Suprapubic skin (tissue), 4 donors: ENCODE results near the gene PAGE2B. TPM values are rescaled to one million over a fixed set of nuclear protein-coding genes. Genes with fewer than 3 reads are reported as not detected.

ENCODE experiments used
- DNase-seq, 2 donors: peaks; one replicate each; pipeline ENCODE4 v3.0.0-alpha.2; 2019; ENCODE audit warnings: low spot score in 2 of 2
- H3K27ac ChIP-seq: fragments of 200-600 bp; sonication (generic); one replicate; pipeline ENCODE4 v1.5.1; 2019
- H3K27me3 ChIP-seq: fragments of 200-600 bp; sonication (generic); one replicate; pipeline ENCODE4 v1.5.1; 2019
- H3K36me3 ChIP-seq: fragments of 200-600 bp; sonication (generic); one replicate; pipeline ENCODE4 v1.5.1; 2019
- H3K4me1 ChIP-seq: fragments of 200-600 bp; sonication (generic); one replicate; pipeline ENCODE4 v1.5.1; 2019
- H3K4me3 ChIP-seq: fragments of 200-600 bp; sonication (generic); one replicate; pipeline ENCODE4 v1.5.1; 2019; ENCODE audit warnings: mild to moderate bottlenecking
- H3K9me3 ChIP-seq: fragments of 200-600 bp; sonication (generic); one replicate; pipeline ENCODE4 v1.5.1; 2019
- CTCF ChIP-seq, 2 donors: fragments of 200-600 bp in 1 of 2; fragments of 450-650 bp in 1 of 2; sonication (generic) in 1 of 2; IDR thresholded peaks; one replicate each; pipeline ENCODE4 v1.5.1; 2016 to 2019; ENCODE audit warnings: antibody characterized with exemption in 2 of 2, mild to moderate bottlenecking in 1 of 2, moderate library complexity in 1 of 2
- EP300 ChIP-seq: sonication (generic); formaldehyde crosslinking; IDR thresholded peaks from one replicate; pipeline ENCODE4 v1.6.1; 2017; ENCODE audit warnings: antibody characterized with exemption
- POLR2A ChIP-seq, 2 donors: fragments of 450-650 bp; IDR thresholded peaks; one replicate each; pipeline ENCODE4 v1.6.1; 2017; ENCODE audit warnings: antibody characterized with exemption in 2 of 2, mild to moderate bottlenecking in 2 of 2, moderate library complexity in 2 of 2
- POLR2AphosphoS5 ChIP-seq, 3 donors: sonication (generic); formaldehyde crosslinking; IDR thresholded peaks; one replicate each; pipeline ENCODE4 v1.6.1; 2017; ENCODE audit warnings: antibody characterized with exemption in 3 of 3
- WGBS: methylation state at CpG from one replicate; pipeline ENCODE4 v1.1.5; 2018; 5-methylcytosine and 5-hydroxymethylcytosine counted together
- total RNA-seq, 4 donors: library from RNA; depleted of rRNA; stranded (reverse); fragments of >200 nt; gene quantifications; one replicate each; pipeline ENCODE4 v1.1.0, GENCODE V29; 2016

PAGE2B gene
- total RNA-seq, 4 donors from 2014 or later: not detected

DNA sequence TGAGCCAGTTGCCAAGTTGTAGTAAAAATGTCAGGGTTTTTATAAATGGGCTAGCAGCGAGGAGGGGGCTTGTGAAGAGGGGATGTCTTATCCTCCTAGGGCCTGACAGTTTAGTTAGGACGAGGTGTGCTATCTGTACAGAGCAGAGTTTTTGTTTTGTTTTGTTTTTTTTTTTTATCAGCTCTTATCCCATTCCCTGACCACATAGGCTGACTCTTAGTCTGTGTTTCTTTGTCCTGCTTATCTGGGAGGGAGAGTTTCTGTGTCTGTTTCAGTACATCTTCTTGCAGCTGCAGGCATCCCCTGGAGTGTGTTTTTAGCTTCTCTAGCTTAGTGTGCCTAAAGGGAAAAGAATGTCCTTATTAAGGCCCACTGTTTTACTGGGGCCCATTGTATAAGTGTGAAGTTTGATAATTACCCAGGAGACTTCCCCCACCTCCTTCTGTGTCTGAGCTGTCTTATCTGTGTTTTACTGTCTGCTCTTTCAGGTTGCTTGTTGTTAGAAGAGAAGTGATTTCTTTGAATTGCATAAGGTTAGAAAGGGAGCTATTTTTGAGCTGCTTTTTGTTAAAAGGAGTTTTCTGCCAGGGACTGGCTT, 46.0 kb downstream of the PAGE2B start:
- no peak for TF ChIP-seq POLR2A (IDR thresholded peaks at IDR 0.05)
- no peak for TF ChIP-seq POLR2AphosphoS5 (IDR thresholded peaks at IDR 0.05)
- TF ChIP-seq CTCF (IDR thresholded peaks at IDR 0.05): no peak
- H3K4me3 ChIP-seq: no peak overlapping the region
- 44% methylated on average over 2 of the region's 2 CpGs for WGBS
- no peak for DNase-seq
- H3K27me3 ChIP-seq: no peaks in the 10 kb centered on the region
- no peak overlapping the region for H3K27ac ChIP-seq
- no peaks in the 10 kb centered on the region for H3K9me3 ChIP-seq
- H3K36me3 ChIP-seq: no peaks in the 10 kb centered on the region
- H3K4me1 ChIP-seq: no peaks in the 10 kb centered on the region

- H3K27me3 ChIP-seq: no peaks in the 10 kb centered on the region
- H3K27ac ChIP-seq: no peak overlapping the region
- no peak for TF ChIP-seq EP300
- TF ChIP-seq CTCF (IDR thresholded peaks at IDR 0.05): no peak
- no peak for TF ChIP-seq POLR2AphosphoS5 (IDR thresholded peaks at IDR 0.05)
- no peak for TF ChIP-seq POLR2A (IDR thresholded peaks at IDR 0.05)
- H3K4me1 ChIP-seq: no peaks in the 10 kb centered on the region
- no peaks in the 10 kb centered on the region for H3K36me3 ChIP-seq
- no peak for DNase-seq
- 82% methylated on average over 7 of the region's 7 CpGs for WGBS
- no peaks in the 10 kb centered on the region for H3K9me3 ChIP-seq
- H3K4me3 ChIP-seq: no peak overlapping the region
Measured at GRCh38 chrX:55123900-55124299, 49.1 kb downstream of the PAGE2B start.

DNA sequence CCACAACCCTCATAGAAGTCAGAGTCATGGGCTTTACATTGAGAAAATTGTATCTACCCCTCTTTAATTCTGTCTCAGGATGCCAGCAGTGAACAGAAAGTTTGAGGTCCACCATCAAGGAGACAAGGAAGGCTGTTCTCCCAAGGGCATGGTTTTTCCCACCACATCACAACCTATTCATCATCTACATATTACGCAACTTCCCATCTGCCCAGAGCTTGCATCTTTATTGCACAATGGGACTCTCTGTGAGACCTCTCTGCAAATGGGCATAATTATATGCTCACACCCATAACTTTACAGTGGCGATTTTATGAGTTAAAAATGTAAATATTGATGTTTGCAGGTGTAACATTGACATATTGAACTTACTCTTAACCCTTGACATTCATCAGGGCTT, 52.9 kb downstream of the PAGE2B start:
- TF ChIP-seq POLR2AphosphoS5 (IDR thresholded peaks at IDR 0.05): no peak
- no peak for TF ChIP-seq CTCF (IDR thresholded peaks at IDR 0.05)
- TF ChIP-seq POLR2A (IDR thresholded peaks at IDR 0.05): no peak
- no peak for TF ChIP-seq EP300
- no peaks in the 10 kb centered on the region for H3K36me3 ChIP-seq
- H3K4me3 ChIP-seq: no peak overlapping the region
- DNase-seq: no peak
- H3K27me3 ChIP-seq: no peaks in the 10 kb centered on the region
- H3K9me3 ChIP-seq: no peaks in the 10 kb centered on the region
- 59% methylated on average over 2 of the region's 2 CpGs for WGBS
- no peak overlapping the region for H3K27ac ChIP-seq
- H3K4me1 ChIP-seq: no peaks in the 10 kb centered on the region

Other genes with a start within 250 kb of the PAGE2B start
- gene TRO, start 154.2 kb upstream of the PAGE2B start, total RNA-seq: 1 to 10 TPM; 1.0 to 3.6 (median 3.4) TPM
- gene PFKFB1, start 80.8 kb upstream of the PAGE2B start, total RNA-seq: 1 to 10 TPM in 1 of 4 donors, under 1 TPM in 2, not detected in 1; 0.49 to 1.9 (median 0.64) TPM
- gene APEX2, start 74.7 kb upstream of the PAGE2B start, total RNA-seq: 10 to 100 TPM; 12.4 to 25.2 (median 22.0) TPM
- gene ALAS2, start 44.1 kb upstream of the PAGE2B start, total RNA-seq: not detected
- not detected for gene PAGE2, start 14.0 kb downstream of the PAGE2B start, total RNA-seq
- gene PAGE5, start 145.3 kb downstream of the PAGE2B start, total RNA-seq: not detected
- not detected for gene PAGE3, start 189.9 kb downstream of the PAGE2B start, total RNA-seq